Natural killer cell (primary cell): ENCODE data around the gene ANKRD36. TPM values are rescaled to one million over a fixed set of nuclear protein-coding genes. Genes with fewer than 3 reads are reported as not detected.
"Not testable (repeated sequence)": the region's sequence is repeated elsewhere in the genome, so short reads cannot be mapped to it uniquely, and the experiment has no call there.

ENCODE experiments used
- ATAC-seq, 3 donors: fragments of 150-1000 bp in 2 of 3; fragments of 200-7000 bp in 1 of 3; cut with Tn5 transposase; 1 replicate in 1 of 3; 2 replicates in 2 of 3; pipeline ENCODE4 v1.10.0; 2021; ENCODE audit warnings: mild to moderate bottlenecking in 2 of 3, moderate library complexity in 2 of 3
- DNase-seq, 2 donors: peaks; one replicate each; pipeline versions ENCODE4 v3.0.0 to v3.0.0-alpha.2; 2013 to 2021; ENCODE audit warnings: mixed read lengths in 1 of 2
- H3K27ac ChIP-seq: one replicate; pipeline ENCODE4 v1.5.1; 2013; ENCODE audit warnings: mild to moderate bottlenecking, low read length
- H3K27me3 ChIP-seq: one replicate; pipeline ENCODE4 v1.6.1; 2013; ENCODE audit warnings: low read length; ENCODE audit not compliant: control insufficient read depth, insufficient read depth
- H3K36me3 ChIP-seq: one replicate; pipeline ENCODE4 v1.6.1; 2013; ENCODE audit warnings: low read length; ENCODE audit not compliant: control insufficient read depth, insufficient read depth
- H3K4me1 ChIP-seq: one replicate; pipeline ENCODE4 v1.6.1; 2013; ENCODE audit warnings: low read length; ENCODE audit not compliant: control insufficient read depth, insufficient read depth
- H3K4me3 ChIP-seq: one replicate; pipeline ENCODE4 v1.5.1; 2013; ENCODE audit warnings: low read length
- H3K9me3 ChIP-seq: one replicate; pipeline ENCODE4 v1.6.1; 2013; ENCODE audit warnings: low read length; ENCODE audit not compliant: control insufficient read depth, insufficient read depth
- H3K27ac Mint-ChIP-seq, 2 donors: one replicate each; pipeline ENCODE4 v1.8.0; 2022; ENCODE audit warnings: mild to moderate bottlenecking in 2 of 2, mixed read lengths in 2 of 2, moderate library complexity in 1 of 2
- H3K27me3 Mint-ChIP-seq, 2 donors: one replicate each; pipeline ENCODE4 v1.8.0; 2022; ENCODE audit warnings: low read depth in 2 of 2, mixed read lengths in 2 of 2
- H3K36me3 Mint-ChIP-seq: one replicate; pipeline ENCODE4 v1.8.0; 2022; ENCODE audit warnings: mixed read lengths
- H3K4me1 Mint-ChIP-seq, 2 donors: one replicate each; pipeline ENCODE4 v1.8.0; 2022; ENCODE audit warnings: mixed read lengths in 2 of 2
- H3K4me3 Mint-ChIP-seq: one replicate; pipeline ENCODE4 v1.8.0; 2022; ENCODE audit warnings: mild to moderate bottlenecking, moderate library complexity, mixed read lengths
- H3K9me3 Mint-ChIP-seq, 2 donors: one replicate each; pipeline ENCODE4 v1.8.0; 2022; ENCODE audit warnings: mixed read lengths in 2 of 2
- WGBS: methylation state at CpG from one replicate; pipeline ENCODE4 v1.1.7; 2013; ENCODE audit warnings: missing lambda C conversion rate; ENCODE audit not compliant: insufficient coverage; 5-methylcytosine and 5-hydroxymethylcytosine counted together
- intact Hi-C: fragments of 100-400 bp; cut with micrococcal nuclease; formaldehyde crosslinking; loops from one replicate; pipeline ENCODE4 v1.14.2; 2022
- total RNA-seq, 4 donors: library from RNA; stranded (reverse); fragments of 120-200 nt in 1 of 4; gene quantifications; one replicate each; pipeline versions ENCODE4 v1.2.3 to v1.2.4, GENCODE V29; 2013 to 2022
- TF ChIP-seq, protein P1 (sequence below): fragments of 200-600 bp; IDR thresholded peaks from one replicate; pipeline ENCODE4 v1.8.0; 2022; ENCODE audit warnings: antibody characterized with exemption

Gene ANKRD36
- total RNA-seq, 3 donors from 2014 or later (not counting 1 experiment from before 2014, with no cell fraction given): 64.3 to 69.1 (median 68.4) TPM

DNA sequence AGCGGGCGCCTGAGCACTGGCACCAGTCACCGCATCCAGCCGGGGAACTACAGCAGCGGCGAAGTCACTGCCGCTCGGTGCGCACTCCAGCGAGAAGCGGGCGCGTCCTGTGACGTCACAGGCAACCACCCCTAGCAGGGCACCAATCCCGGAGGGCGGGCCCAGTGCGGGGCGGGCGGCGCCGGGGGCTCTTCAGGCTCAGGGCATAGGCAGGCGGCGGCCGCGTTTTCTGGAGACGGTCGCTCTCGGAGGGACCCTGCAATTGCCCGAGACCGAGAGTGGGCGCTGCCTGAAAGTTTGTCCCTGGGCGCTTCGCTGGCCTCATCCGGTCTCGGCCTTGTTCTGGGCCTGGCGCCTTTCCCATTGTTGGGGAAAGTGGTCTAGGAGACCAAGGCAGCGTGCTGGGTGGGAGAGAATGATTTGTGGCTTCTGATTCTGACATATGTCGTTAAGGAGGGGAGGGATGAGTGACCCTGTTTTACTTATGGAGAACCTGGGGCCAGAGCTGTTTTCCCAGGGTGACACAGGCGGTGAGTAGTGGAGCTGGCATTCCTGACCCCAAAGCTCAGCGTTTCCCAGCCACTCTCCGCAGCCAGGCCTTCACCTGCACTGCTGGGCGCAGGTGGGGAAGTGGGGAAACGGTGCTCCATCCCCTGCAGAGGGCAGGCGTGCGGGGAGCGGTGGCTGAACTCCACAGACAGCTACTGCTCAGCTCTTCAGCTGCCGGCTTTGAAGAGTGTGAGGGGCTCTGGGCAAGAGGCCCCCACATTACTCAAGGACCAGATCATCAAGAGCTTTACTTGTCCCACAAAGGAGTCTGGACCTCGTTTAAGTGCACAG, 18.0 kb upstream of the ANKRD36 start, which contains the start of gene FAHD2B:
Gene FAHD2B, minus strand, starts transcription at position 111 of the 840 bp plus-strand sequence. CDS start 3,176 bp downstream, outside the sequence.
- intact Hi-C loops: not testable (repeated sequence)

DNA sequence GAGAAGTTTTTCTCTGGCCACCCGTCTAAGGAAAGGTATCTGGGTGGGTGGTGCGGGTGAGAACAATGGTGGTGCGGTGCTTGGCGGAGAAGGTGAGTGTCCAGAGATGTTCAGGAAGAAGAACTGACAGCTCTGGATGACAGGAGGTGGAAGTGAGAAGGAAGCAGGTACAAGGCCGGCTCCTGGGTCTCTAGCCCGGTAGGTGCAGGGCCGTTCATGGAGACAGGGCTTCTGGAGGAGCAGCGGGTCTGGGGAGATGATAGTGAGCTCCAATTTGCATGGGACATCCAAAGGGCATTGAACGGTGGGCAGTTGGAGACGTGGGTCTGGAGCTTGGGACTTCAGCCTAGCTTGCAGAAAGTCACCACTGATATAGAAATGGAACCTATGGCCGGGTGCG, 17.3 kb upstream of the ANKRD36 start:
- no peaks in the 10 kb centered on the region for H3K9me3 Mint-ChIP-seq
- TF ChIP-seq, protein P1, sequence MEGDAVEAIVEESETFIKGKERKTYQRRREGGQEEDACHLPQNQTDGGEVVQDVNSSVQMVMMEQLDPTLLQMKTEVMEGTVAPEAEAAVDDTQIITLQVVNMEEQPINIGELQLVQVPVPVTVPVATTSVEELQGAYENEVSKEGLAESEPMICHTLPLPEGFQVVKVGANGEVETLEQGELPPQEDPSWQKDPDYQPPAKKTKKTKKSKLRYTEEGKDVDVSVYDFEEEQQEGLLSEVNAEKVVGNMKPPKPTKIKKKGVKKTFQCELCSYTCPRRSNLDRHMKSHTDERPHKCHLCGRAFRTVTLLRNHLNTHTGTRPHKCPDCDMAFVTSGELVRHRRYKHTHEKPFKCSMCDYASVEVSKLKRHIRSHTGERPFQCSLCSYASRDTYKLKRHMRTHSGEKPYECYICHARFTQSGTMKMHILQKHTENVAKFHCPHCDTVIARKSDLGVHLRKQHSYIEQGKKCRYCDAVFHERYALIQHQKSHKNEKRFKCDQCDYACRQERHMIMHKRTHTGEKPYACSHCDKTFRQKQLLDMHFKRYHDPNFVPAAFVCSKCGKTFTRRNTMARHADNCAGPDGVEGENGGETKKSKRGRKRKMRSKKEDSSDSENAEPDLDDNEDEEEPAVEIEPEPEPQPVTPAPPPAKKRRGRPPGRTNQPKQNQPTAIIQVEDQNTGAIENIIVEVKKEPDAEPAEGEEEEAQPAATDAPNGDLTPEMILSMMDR: no peak
- intact Hi-C loops: no loop called here
- H3K4me1 ChIP-seq: peaks cover 13% of the 10 kb centered on the region
- no peak overlapping the region for H3K4me3 ChIP-seq
- 91% methylated on average over 12 of the region's 12 CpGs for WGBS
- peaks cover 5% of the 10 kb centered on the region in 2 donors for H3K4me1 Mint-ChIP-seq
- H3K27me3 ChIP-seq: no peaks in the 10 kb centered on the region
- H3K27ac ChIP-seq: no peak overlapping the region
- H3K36me3 ChIP-seq: no peaks in the 10 kb centered on the region
- no peaks in the 10 kb centered on the region for H3K9me3 ChIP-seq
- H3K27ac Mint-ChIP-seq: peak overlapping the region in 1 of 2 donors; percentile 77
- peaks cover 17 to 26% of the 10 kb centered on the region in 2 donors for H3K27me3 Mint-ChIP-seq
- DNase-seq: peak in 1 of 2 donors; percentile 6
- no peak for ATAC-seq
- H3K36me3 Mint-ChIP-seq: no peaks in the 10 kb centered on the region
- peak overlapping the region; percentile 80 for H3K4me3 Mint-ChIP-seq

More for the DNA sequence above, 18.0 kb upstream of the ANKRD36 start, which contains the start of gene FAHD2B:
- H3K27ac ChIP-seq, H3K9me3 Mint-ChIP-seq, H3K36me3 Mint-ChIP-seq, H3K27me3 ChIP-seq, H3K36me3 ChIP-seq, H3K4me1 Mint-ChIP-seq, H3K9me3 ChIP-seq: not testable (repeated sequence)
- Mint-ChIP-seq H3K4me3 (peak within 1 kb of the TSS; percentile 80), H3K27me3 (peaks cover 15 to 21% of the 10 kb centered on the region in 2 donors), H3K27ac (peak within 1 kb of the TSS; percentile 68 to 77)
- Histone ChIP-seq H3K4me1 (peaks cover 13% of the 10 kb centered on the region), H3K4me3 (peak within 1 kb of the TSS; percentile 24)
- 7% methylated on average over 21 of the region's 48 CpGs for whole genome bisulfite sequencing
- peak; percentile 94 to 97 (median 95) for ATAC-seq
- peak; percentile 70 to 93 for DNase-seq

DNA sequence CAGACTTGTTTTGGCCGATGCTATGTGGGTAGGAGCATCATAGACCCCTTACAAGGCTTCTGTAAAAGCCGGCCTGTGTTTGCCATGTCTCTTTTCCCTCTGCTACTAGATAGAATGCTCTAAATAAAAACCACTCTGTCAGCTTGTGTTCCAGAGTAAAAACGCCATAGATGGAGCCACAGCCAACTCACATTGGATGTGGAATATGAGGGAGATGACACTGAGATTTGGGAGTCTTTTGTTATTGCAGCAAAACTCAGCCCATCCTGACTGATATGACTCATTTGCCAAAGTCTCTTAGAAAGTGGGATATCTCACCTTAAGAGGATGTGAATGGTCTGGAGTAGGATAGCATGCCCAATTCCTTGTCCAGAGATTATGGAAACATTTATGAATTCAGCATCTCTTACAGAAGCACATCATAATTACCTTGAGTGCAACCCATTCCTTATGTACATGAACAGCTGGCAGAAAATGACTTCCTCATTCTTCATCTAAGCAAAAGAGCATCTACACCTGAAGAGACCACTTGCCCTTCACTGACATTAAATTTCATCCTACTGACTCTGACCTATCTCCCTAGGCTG, 14.1 kb upstream of the ANKRD36 start:
- H3K9me3 ChIP-seq, H3K4me3 ChIP-seq, H3K36me3 ChIP-seq, ATAC-seq, intact Hi-C loops, H3K27ac ChIP-seq, H3K9me3 Mint-ChIP-seq, H3K4me1 Mint-ChIP-seq, DNase-seq, H3K27ac Mint-ChIP-seq, H3K27me3 ChIP-seq, H3K36me3 Mint-ChIP-seq, H3K4me3 Mint-ChIP-seq: not testable (repeated sequence)
- WGBS: 100% methylated on average over 2 of the region's 3 CpGs
- H3K4me1 ChIP-seq: peaks cover 10% of the 10 kb centered on the region
- H3K27me3 Mint-ChIP-seq: peaks cover 20 to 34% of the 10 kb centered on the region in 2 donors

DNA sequence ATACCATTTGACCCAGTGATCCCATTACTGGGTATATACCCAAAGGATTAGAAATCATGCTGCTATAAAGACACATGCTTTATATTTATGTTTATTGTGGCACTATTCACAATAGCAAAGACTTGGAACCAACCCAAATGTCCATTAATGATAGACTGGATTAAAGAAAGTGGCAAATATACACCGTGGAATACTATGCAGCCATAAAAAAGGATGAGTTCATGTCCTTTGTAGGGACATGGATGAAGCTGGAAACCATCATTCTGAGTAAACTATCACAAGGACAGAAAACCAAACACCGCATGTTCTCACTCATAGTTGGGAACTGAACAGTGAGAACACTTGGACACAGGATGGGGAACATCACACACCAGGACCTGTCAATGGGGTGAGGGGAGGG, 6.1 kb upstream of the ANKRD36 start:
- H3K27me3 ChIP-seq, H3K9me3 ChIP-seq, H3K4me3 ChIP-seq, H3K9me3 Mint-ChIP-seq, H3K4me1 ChIP-seq, H3K4me1 Mint-ChIP-seq, intact Hi-C loops, ATAC-seq, H3K27ac Mint-ChIP-seq, H3K4me3 Mint-ChIP-seq, H3K36me3 ChIP-seq, H3K27ac ChIP-seq, H3K36me3 Mint-ChIP-seq, DNase-seq: not testable (repeated sequence)
- H3K27me3 Mint-ChIP-seq: peaks cover 32 to 37% of the 10 kb centered on the region in 2 donors
- WGBS: 80% methylated on average over 2 of the region's 2 CpGs

DNA sequence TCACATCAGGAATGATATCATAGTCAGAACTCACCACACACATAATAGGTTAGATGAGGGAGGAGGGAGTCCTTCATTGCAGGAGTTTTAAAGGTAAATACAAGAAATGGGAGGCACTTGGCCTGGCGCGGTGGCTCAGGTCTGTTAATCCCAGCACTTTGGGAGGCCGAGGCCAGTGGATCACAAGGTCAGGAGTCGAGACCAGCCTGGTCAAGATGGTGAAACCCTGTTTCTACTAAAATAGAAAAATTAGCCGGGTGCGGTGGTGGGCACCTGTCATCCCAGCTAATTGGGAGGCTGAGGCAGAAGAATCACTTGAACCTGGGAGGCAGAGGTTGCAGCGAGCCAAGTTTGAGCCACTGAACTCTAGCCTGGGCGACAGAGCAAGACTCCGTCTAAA, 1.7 kb upstream of the ANKRD36 start:
- not testable (repeated sequence) for H3K27me3 ChIP-seq, H3K4me3 ChIP-seq, H3K27ac ChIP-seq, H3K4me3 Mint-ChIP-seq, H3K4me1 ChIP-seq, H3K36me3 Mint-ChIP-seq, H3K9me3 ChIP-seq, H3K36me3 ChIP-seq, DNase-seq, H3K9me3 Mint-ChIP-seq, H3K27ac Mint-ChIP-seq, ATAC-seq
- H3K4me1 Mint-ChIP-seq: peaks cover 5 to 11% of the 10 kb centered on the region in 2 donors
- intact Hi-C loops: loop anchor here (5.0 to 10.0 kb wide), 2 partner anchors 256 to 586 kb away; partner anchors contain the start of gene ANKRD39
- WGBS: 90% methylated on average over 9 of the region's 9 CpGs
- H3K27me3 Mint-ChIP-seq: peaks cover 22 to 24% of the 10 kb centered on the region in 2 donors
